Measurements from ENCODE around the gene LIPJ.

DNA sequence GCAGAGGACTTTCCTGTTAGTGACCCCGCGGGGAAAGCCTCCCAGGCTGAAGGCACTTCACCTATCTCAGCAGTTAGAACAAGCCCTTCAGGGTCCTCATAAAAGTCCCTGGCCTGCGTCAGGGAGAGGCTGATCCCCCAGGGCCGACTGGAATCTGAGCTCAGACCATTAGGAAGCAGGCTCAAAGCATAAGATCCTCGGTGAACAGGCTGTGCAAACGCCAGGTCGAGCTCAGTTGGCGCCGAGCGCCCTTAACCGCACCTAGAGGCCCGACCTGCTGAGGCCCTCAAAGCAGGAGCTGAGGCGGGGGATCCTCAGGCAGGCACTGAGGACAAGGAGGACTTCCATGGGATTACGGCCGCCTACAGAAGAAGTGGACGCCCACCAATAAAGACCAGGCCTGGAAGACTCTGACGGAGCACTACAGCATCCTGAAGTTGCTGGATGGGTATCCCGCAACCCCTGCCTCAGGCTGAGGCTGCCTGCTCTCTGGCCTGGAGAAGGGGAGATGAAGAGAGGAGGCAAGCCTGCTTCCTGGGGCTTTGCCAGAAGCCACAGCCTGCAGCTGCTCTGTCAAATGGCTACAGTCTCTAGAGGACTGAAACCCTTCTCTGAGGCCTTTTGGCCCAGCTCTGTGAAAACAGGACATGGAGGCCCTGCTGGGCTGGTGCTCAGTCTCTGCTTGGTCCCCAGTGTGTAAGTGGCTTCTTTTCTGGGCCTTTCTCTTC, 29.9 kb downstream of the LIPJ start:
- TF ChIP-seq, protein P1, sequence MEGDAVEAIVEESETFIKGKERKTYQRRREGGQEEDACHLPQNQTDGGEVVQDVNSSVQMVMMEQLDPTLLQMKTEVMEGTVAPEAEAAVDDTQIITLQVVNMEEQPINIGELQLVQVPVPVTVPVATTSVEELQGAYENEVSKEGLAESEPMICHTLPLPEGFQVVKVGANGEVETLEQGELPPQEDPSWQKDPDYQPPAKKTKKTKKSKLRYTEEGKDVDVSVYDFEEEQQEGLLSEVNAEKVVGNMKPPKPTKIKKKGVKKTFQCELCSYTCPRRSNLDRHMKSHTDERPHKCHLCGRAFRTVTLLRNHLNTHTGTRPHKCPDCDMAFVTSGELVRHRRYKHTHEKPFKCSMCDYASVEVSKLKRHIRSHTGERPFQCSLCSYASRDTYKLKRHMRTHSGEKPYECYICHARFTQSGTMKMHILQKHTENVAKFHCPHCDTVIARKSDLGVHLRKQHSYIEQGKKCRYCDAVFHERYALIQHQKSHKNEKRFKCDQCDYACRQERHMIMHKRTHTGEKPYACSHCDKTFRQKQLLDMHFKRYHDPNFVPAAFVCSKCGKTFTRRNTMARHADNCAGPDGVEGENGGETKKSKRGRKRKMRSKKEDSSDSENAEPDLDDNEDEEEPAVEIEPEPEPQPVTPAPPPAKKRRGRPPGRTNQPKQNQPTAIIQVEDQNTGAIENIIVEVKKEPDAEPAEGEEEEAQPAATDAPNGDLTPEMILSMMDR (conservative IDR thresholded peaks at IDR 0.05; ENCODE audit: low read length), result no peak
- no peak for TF ChIP-seq EZH2phosphoT487 (IDR thresholded peaks at IDR 0.05; ENCODE audit: borderline replicate concordance, low read depth, low read length)

Data from OCI-LY7 (cell line).